ENCODE measurements around the gene MARCHF2. TPM values are rescaled to one million over a fixed set of nuclear protein-coding genes. Genes with fewer than 3 reads are reported as not detected.

Gene MARCHF2
- total and polyA plus RNA-seq, 9 of the 15 experiments (the other 6 are each of a cell fraction or from before 2014, with no cell fraction given) = 0.39 to 6.4 (median 2.2) TPM

GRCh38 chr19:8412783-8413628 lies at the start of gene MARCHF2 (continued):
- TF ChIP-seq CTBP1 (IDR thresholded peaks at IDR 0.05; ENCODE audit: borderline replicate concordance) (peak; percentile 82), HNRNPK (IDR thresholded peaks at IDR 0.05; ENCODE audit: low read depth, low read length, poor library complexity, severe bottlenecking) (peak; percentile 62), MECOM (CRISPR knock-in tag; IDR thresholded peaks at IDR 0.05) (no peak), TAL1 (IDR thresholded peaks at IDR 0.05) (no peak), TEAD1 (CRISPR knock-in tag; IDR thresholded peaks at IDR 0.05) (no peak), L3MBTL2 (IDR thresholded peaks at IDR 0.05) (peak; percentile 20), CEBPB (tag; IDR thresholded peaks at IDR 0.05) (no peak), NR3C1 (CRISPR knock-in tag; IDR thresholded peaks at IDR 0.05) (no peak), IRF1 (CRISPR knock-in tag; IDR thresholded peaks at IDR 0.05; ENCODE audit: borderline replicate concordance) (no peak), MYC (IDR thresholded peaks at IDR 0.05; ENCODE audit: low read depth, low read length) (peak; percentile 42; the same call in 1 of the 2 replicates), MYC (CRISPR knock-in tag; IDR thresholded peaks at IDR 0.05; ENCODE audit: borderline replicate concordance, low read depth) (no peak), CXXC5 (CRISPR knock-in tag; IDR thresholded peaks at IDR 0.05) (peak; percentile 92), RBM17 (IDR thresholded peaks at IDR 0.05; ENCODE audit: borderline replicate concordance, low read depth, low read length) (no peak), MAX (CRISPR knock-in tag; IDR thresholded peaks at IDR 0.05) (peak; percentile 48), FOS (IDR thresholded peaks at IDR 0.05; ENCODE audit: extremely low read depth, insufficient read length) (peak; percentile 97), ZNF518B (CRISPR knock-in tag; IDR thresholded peaks at IDR 0.05) (no peak), MXI1 (IDR thresholded peaks at IDR 0.05; ENCODE audit: low read depth, low read length) (no peak)
- TF ChIP-seq, protein P1, sequence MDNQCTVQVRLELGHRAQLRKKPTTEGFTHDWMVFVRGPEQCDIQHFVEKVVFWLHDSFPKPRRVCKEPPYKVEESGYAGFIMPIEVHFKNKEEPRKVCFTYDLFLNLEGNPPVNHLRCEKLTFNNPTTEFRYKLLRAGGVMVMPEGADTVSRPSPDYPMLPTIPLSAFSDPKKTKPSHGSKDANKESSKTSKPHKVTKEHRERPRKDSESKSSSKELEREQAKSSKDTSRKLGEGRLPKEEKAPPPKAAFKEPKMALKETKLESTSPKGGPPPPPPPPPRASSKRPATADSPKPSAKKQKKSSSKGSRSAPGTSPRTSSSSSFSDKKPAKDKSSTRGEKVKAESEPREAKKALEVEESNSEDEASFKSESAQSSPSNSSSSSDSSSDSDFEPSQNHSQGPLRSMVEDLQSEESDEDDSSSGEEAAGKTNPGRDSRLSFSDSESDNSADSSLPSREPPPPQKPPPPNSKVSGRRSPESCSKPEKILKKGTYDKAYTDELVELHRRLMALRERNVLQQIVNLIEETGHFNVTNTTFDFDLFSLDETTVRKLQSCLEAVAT (IDR thresholded peaks at IDR 0.05) = no peak
- TF ChIP-seq, protein P2, sequence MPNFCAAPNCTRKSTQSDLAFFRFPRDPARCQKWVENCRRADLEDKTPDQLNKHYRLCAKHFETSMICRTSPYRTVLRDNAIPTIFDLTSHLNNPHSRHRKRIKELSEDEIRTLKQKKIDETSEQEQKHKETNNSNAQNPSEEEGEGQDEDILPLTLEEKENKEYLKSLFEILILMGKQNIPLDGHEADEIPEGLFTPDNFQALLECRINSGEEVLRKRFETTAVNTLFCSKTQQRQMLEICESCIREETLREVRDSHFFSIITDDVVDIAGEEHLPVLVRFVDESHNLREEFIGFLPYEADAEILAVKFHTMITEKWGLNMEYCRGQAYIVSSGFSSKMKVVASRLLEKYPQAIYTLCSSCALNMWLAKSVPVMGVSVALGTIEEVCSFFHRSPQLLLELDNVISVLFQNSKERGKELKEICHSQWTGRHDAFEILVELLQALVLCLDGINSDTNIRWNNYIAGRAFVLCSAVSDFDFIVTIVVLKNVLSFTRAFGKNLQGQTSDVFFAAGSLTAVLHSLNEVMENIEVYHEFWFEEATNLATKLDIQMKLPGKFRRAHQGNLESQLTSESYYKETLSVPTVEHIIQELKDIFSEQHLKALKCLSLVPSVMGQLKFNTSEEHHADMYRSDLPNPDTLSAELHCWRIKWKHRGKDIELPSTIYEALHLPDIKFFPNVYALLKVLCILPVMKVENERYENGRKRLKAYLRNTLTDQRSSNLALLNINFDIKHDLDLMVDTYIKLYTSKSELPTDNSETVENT (CRISPR knock-in tag; IDR thresholded peaks at IDR 0.05) = peak; percentile 61; the same call in 1 of the 2 replicates
